ENCODE measurements around the gene COX20. TPM values are rescaled to one million over a fixed set of nuclear protein-coding genes. Genes with fewer than 3 reads are reported as not detected.

Gene COX20
- polyA plus RNA-seq, 1 donor (not counting 4 experiments of a cell fraction or from before 2014, with no cell fraction given) = 66.1 TPM

DNA sequence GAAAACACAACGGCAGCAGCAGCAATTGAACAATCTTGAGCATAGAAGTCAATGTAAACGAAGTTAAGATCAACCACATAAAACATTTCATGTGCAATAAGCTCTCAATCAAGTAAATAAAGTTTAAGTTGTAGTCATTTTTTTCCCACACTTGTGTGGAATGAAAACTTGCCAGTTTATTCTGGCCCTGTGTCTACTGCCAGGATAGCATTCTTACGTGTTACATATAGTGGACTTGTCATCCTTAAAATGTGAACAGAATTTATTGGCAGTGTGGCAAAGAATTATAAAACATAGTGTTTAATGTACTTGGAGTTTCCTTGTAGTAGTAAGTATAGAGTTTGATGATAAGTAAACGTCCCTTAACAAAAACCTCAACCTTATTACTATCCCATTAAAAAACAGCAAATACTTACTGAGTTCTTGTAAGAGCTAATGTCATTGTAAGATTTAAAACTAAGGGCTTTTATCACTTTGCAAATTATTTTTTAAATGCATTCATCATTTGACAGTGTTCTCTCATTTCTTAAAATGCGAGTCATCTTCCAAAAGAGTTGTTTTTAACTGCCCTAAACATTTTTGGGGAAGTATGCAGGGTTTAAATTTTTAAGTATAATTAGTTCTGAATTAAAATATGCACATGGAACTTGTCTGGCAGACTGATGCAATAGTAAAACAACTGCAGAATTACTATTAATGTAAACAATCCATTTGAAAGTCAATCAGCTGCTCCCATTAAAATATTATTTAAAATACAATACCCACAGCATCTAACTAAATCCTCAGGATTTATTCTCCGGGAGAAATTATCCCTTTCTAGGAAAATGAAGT lies 7.9 kb downstream of the COX20 start:
- peaks cover 40% of the 10 kb centered on the region for H3K79me2 ChIP-seq (ENCODE audit: control insufficient read depth, insufficient read depth, low read length)

DNA sequence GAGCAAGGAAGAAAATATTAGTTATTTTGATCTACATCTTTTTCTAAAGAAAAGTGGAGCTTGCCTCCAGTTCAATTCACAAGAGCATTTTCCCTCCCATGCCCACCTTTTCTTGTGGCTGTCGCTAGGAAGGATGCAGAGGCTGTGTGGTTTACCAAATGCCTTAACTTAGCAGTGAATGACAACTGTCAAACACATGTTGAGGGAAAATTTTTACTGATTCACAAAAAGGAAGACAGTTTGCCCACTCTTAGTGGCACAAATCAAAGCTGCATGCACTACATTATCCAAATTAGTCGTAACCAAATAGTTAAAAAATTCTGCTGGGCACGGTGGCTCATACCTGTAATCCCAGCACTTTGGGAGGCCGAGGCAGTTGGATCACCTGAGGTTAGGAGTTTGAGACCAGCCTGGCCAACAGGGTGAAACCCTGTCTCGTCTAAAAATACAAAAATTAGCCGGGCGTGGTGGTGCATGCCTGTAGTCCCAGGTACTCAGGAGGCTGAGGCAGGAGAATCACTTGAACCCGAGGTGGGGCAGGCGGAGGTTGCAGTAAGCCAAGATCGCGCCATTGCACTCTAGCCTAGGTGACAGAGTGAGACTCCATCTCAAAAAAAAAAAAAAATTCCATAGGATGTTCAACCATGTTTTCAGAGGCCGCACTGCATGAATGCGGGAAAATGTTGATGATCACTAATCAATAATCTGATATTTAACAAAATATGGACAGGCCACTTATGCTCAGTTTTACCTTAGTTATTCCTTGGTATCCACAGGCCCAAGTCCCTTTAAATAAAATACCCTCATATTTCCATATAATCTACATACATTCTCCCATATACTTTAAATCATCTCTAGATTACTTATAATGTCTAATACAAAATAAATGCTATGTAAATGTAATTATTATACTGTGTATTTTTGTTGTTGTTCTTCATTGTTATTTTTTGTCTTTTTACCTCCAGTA lies 9.0 kb downstream of the COX20 start:
- peaks cover 35% of the 10 kb centered on the region for H3K79me2 ChIP-seq (ENCODE audit: control insufficient read depth, insufficient read depth, low read length)
- no peaks in the 10 kb centered on the region for H4K20me1 ChIP-seq (ENCODE audit: control insufficient read depth, extremely low read depth, insufficient read depth, low read length)
- peaks cover 21 to 31% of the 10 kb centered on the region in 2 experiments for H3K36me3 ChIP-seq (ENCODE audit: control insufficient read depth in 2 of 2, extremely low read depth in 1 of 2, insufficient read depth in 2 of 2, low read length in 2 of 2)
- H3K27me3 ChIP-seq (ENCODE audit: control insufficient read depth, extremely low read depth, insufficient read depth, low read length) = no peaks in the 10 kb centered on the region
- dilution Hi-C loops (cut with MboI; ENCODE audit: extremely low pct_ligation_motif_present, low sequenced_read_pairs) = no loop called here
- H3K4me3 ChIP-seq (ENCODE audit: control insufficient read depth in 2 of 3, extremely low read depth in 1 of 3, insufficient read depth in 2 of 3, low read depth in 1 of 3, low read length in 3 of 3) = no peak overlapping the region
- no peaks in the 10 kb centered on the region for H3K9me1 ChIP-seq (ENCODE audit: control insufficient read depth, extremely low read depth, insufficient read depth, low read length)
- H3K4me2 ChIP-seq (ENCODE audit: control insufficient read depth, extremely low read depth, insufficient read depth, low read depth, low read length) = no peak overlapping the region
- H3K9me3 ChIP-seq (ENCODE audit: control insufficient read depth, low read depth, low read length) = no peaks in the 10 kb centered on the region
- no peak overlapping the region for H3K9ac ChIP-seq (ENCODE audit: control insufficient read depth, extremely low read depth, insufficient read depth, low read length)
- DNase-seq (ENCODE audit: low read depth, low spot score) = no peak
- no peak overlapping the region for H2AFZ ChIP-seq (ENCODE audit: control insufficient read depth, low read length)
- no peak for FAIRE-seq
- H3K4me1 ChIP-seq (ENCODE audit: control insufficient read depth, extremely low read depth, insufficient read depth, low read length) = no peaks in the 10 kb centered on the region
- H3K27ac ChIP-seq (ENCODE audit: control insufficient read depth, insufficient read depth, low read length) = no peak overlapping the region
- TF ChIP-seq, protein P1, sequence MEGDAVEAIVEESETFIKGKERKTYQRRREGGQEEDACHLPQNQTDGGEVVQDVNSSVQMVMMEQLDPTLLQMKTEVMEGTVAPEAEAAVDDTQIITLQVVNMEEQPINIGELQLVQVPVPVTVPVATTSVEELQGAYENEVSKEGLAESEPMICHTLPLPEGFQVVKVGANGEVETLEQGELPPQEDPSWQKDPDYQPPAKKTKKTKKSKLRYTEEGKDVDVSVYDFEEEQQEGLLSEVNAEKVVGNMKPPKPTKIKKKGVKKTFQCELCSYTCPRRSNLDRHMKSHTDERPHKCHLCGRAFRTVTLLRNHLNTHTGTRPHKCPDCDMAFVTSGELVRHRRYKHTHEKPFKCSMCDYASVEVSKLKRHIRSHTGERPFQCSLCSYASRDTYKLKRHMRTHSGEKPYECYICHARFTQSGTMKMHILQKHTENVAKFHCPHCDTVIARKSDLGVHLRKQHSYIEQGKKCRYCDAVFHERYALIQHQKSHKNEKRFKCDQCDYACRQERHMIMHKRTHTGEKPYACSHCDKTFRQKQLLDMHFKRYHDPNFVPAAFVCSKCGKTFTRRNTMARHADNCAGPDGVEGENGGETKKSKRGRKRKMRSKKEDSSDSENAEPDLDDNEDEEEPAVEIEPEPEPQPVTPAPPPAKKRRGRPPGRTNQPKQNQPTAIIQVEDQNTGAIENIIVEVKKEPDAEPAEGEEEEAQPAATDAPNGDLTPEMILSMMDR (optimal IDR thresholded peaks at IDR 0.05 in 1 of 3, IDR thresholded peaks at IDR 0.05 in 1 of 3, conservative IDR thresholded peaks at IDR 0.05 in 1 of 3; ENCODE audit: extremely low read depth in 1 of 3, insufficient read depth in 2 of 3, low read length in 3 of 3) = no peak
- no peak for TF ChIP-seq EZH2 (IDR thresholded peaks at IDR 0.05; ENCODE audit: low read length)

More for the DNA sequence above, 7.9 kb downstream of the COX20 start:
- H2AFZ ChIP-seq (ENCODE audit: control insufficient read depth, low read length) = no peak overlapping the region
- H3K4me3 ChIP-seq (ENCODE audit: control insufficient read depth in 2 of 3, extremely low read depth in 1 of 3, insufficient read depth in 2 of 3, low read depth in 1 of 3, low read length in 3 of 3) = no peak overlapping the region
- dilution Hi-C loops (cut with MboI; ENCODE audit: extremely low pct_ligation_motif_present, low sequenced_read_pairs) = no loop called here
- no peaks in the 10 kb centered on the region for H4K20me1 ChIP-seq (ENCODE audit: control insufficient read depth, extremely low read depth, insufficient read depth, low read length)
- TF ChIP-seq EZH2 (IDR thresholded peaks at IDR 0.05; ENCODE audit: low read length) = no peak
- TF ChIP-seq, protein P1 (optimal IDR thresholded peaks at IDR 0.05 in 1 of 3, IDR thresholded peaks at IDR 0.05 in 1 of 3, conservative IDR thresholded peaks at IDR 0.05 in 1 of 3; ENCODE audit: extremely low read depth in 1 of 3, insufficient read depth in 2 of 3, low read length in 3 of 3) = no peak
- H3K9me3 ChIP-seq (ENCODE audit: control insufficient read depth, low read depth, low read length) = no peaks in the 10 kb centered on the region
- DNase-seq (ENCODE audit: low read depth, low spot score) (no peak), FAIRE-seq (no peak)
- peaks cover 22 to 30% of the 10 kb centered on the region in 2 experiments for H3K36me3 ChIP-seq (ENCODE audit: control insufficient read depth in 2 of 2, extremely low read depth in 1 of 2, insufficient read depth in 2 of 2, low read length in 2 of 2)
- no peaks in the 10 kb centered on the region for H3K9me1 ChIP-seq (ENCODE audit: control insufficient read depth, extremely low read depth, insufficient read depth, low read length)
- H3K27me3 ChIP-seq (ENCODE audit: control insufficient read depth, extremely low read depth, insufficient read depth, low read length) = no peaks in the 10 kb centered on the region
- no peaks in the 10 kb centered on the region for H3K4me1 ChIP-seq (ENCODE audit: control insufficient read depth, extremely low read depth, insufficient read depth, low read length)
- H3K27ac ChIP-seq (ENCODE audit: control insufficient read depth, insufficient read depth, low read length) = no peak overlapping the region
- no peak overlapping the region for H3K4me2 ChIP-seq (ENCODE audit: control insufficient read depth, extremely low read depth, insufficient read depth, low read depth, low read length)
- H3K9ac ChIP-seq (ENCODE audit: control insufficient read depth, extremely low read depth, insufficient read depth, low read length) = no peak overlapping the region

Measured in keratinocyte (primary cell).